ENCODE data around the gene SPIN4. TPM values are rescaled to one million over a fixed set of nuclear protein-coding genes. Genes with fewer than 3 reads are reported as not detected.
A peak's percentile ranks its signal among the peaks of the same experiment; 100 is the strongest.

SPIN4 gene
- total RNA-seq, result 1 to 10 TPM; 1.2 to 9.2 TPM
- under 1 TPM; 0.68 to 0.98 TPM for polyA plus RNA-seq

DNA sequence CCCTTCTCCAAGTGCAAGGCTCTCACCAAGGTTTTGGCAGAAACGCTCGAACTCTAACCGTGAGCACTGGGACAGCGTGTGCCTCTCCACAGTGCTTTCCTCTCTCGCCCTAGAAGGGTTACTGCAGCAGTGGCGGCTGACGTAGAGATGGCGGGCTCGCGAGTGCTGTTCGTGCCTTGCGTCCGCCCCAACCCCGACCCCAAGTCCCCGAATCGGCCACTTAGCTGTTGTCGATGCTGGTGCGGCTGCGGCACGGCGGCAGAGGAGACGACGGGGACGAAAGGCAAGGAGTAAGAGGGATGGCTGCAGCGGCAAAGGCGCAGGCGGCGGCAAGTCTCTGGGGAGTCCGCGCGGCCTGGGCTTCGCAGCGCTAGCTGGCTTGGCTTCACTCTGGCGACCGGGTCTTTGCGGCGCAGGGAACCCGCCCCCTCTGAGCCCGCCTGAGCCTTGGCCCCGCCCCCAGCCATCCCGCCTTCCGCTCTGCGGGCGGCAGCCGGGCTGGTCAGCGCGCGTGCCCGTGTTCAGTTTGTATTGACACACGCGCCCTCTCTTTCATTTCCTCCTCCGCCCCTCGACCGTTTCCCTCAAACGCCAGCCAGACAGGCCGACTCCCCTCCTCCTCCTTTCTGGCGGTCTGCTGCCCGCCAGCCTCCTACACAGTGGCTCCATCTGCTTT lies at the start of gene SPIN4:
SPIN4 (minus strand) TSS at position 392 of the 676 bp plus-strand sequence. CDS start 513 bp downstream, outside the sequence.
- no peaks in the 10 kb centered on the region for H3K36me3 ChIP-seq (ENCODE audit: control insufficient read depth in 4 of 4, insufficient read depth in 3 of 4, low read depth in 1 of 4, low read length in 3 of 4)
- H3K27me3 ChIP-seq (ENCODE audit: control insufficient read depth in 4 of 4, insufficient read depth in 4 of 4, low read length in 3 of 4), result peaks cover 0 to 3% (median 0%) of the 10 kb centered on the region in 4 donors
- under 1% methylated on average over 58 of the region's 58 CpGs for WGBS
- H3K4me1 ChIP-seq (ENCODE audit: control insufficient read depth in 4 of 4, insufficient read depth in 4 of 4, low read length in 3 of 4), result peaks cover 0 to 7% (median 5%) of the 10 kb centered on the region in 4 donors
- DNase-seq (ENCODE audit: low spot score), result peak; percentile 87
- H3K9me3 ChIP-seq (ENCODE audit: control insufficient read depth in 4 of 4, low read length in 3 of 4), result no peaks in the 10 kb centered on the region
- peak within 1 kb of the TSS; percentile 45 to 47 for H3K9ac ChIP-seq (ENCODE audit: low read depth in 1 of 2, low read length in 2 of 2)
- peak; percentile 20 for TF ChIP-seq TAF1 (conservative IDR thresholded peaks at IDR 0.05)
- peak in 1 of 2 donors; percentile 46 for TF ChIP-seq GABPA (IDR thresholded peaks at IDR 0.05 in 1 of 2, conservative IDR thresholded peaks at IDR 0.05 in 1 of 2)
- TF ChIP-seq NR2F2 (IDR thresholded peaks at IDR 0.05), result no peak
- TF ChIP-seq SP1 (IDR thresholded peaks at IDR 0.05), result peak; percentile 39
- TF ChIP-seq, protein P1, sequence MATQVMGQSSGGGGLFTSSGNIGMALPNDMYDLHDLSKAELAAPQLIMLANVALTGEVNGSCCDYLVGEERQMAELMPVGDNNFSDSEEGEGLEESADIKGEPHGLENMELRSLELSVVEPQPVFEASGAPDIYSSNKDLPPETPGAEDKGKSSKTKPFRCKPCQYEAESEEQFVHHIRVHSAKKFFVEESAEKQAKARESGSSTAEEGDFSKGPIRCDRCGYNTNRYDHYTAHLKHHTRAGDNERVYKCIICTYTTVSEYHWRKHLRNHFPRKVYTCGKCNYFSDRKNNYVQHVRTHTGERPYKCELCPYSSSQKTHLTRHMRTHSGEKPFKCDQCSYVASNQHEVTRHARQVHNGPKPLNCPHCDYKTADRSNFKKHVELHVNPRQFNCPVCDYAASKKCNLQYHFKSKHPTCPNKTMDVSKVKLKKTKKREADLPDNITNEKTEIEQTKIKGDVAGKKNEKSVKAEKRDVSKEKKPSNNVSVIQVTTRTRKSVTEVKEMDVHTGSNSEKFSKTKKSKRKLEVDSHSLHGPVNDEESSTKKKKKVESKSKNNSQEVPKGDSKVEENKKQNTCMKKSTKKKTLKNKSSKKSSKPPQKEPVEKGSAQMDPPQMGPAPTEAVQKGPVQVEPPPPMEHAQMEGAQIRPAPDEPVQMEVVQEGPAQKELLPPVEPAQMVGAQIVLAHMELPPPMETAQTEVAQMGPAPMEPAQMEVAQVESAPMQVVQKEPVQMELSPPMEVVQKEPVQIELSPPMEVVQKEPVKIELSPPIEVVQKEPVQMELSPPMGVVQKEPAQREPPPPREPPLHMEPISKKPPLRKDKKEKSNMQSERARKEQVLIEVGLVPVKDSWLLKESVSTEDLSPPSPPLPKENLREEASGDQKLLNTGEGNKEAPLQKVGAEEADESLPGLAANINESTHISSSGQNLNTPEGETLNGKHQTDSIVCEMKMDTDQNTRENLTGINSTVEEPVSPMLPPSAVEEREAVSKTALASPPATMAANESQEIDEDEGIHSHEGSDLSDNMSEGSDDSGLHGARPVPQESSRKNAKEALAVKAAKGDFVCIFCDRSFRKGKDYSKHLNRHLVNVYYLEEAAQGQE (IDR thresholded peaks at IDR 0.05), result peak; percentile 36
- TF ChIP-seq FOXA2 (IDR thresholded peaks at IDR 0.05), result peak; percentile 51
- no peak for TF ChIP-seq JUND (IDR thresholded peaks at IDR 0.05)
- TF ChIP-seq RAD21 (IDR thresholded peaks at IDR 0.05), result peak in 1 of 2 donors; percentile 28
- no peak for TF ChIP-seq RXRA (IDR thresholded peaks at IDR 0.05)
- peak within 1 kb of the TSS; percentile 75 to 79 (median 77) for H3K4me3 ChIP-seq (ENCODE audit: low read depth in 1 of 3, low read length in 3 of 3)
- H3K27ac ChIP-seq (ENCODE audit: low read depth in 1 of 2, low read length in 2 of 2), result peak within 1 kb of the TSS; percentile 75 to 78

GRCh38 chrX:63400340-63400739 lies 49.2 kb upstream of the SPIN4 start:
- no peak for DNase-seq (ENCODE audit: low spot score)
- no peaks in the 10 kb centered on the region for H3K27me3 ChIP-seq (ENCODE audit: control insufficient read depth in 4 of 4, insufficient read depth in 4 of 4, low read length in 3 of 4)
- H3K36me3 ChIP-seq (ENCODE audit: control insufficient read depth in 4 of 4, insufficient read depth in 3 of 4, low read depth in 1 of 4, low read length in 3 of 4), result no peaks in the 10 kb centered on the region
- H3K4me3 ChIP-seq (ENCODE audit: low read depth in 1 of 3, low read length in 3 of 3), result no peak overlapping the region
- H3K9me3 ChIP-seq (ENCODE audit: control insufficient read depth in 4 of 4, low read length in 3 of 4), result no peaks in the 10 kb centered on the region
- no peak overlapping the region for H3K27ac ChIP-seq (ENCODE audit: low read depth in 1 of 2, low read length in 2 of 2)
- H3K9ac ChIP-seq (ENCODE audit: low read depth in 1 of 2, low read length in 2 of 2), result no peak overlapping the region
- H3K4me1 ChIP-seq (ENCODE audit: control insufficient read depth in 4 of 4, insufficient read depth in 4 of 4, low read length in 3 of 4), result no peaks in the 10 kb centered on the region
- TF ChIP-seq ZBTB33 (IDR thresholded peaks at IDR 0.05) (no peak), YY1 (IDR thresholded peaks at IDR 0.05) (no peak), HNF4G (IDR thresholded peaks at IDR 0.05) (no peak), TAF1 (conservative IDR thresholded peaks at IDR 0.05) (no peak), SP1 (IDR thresholded peaks at IDR 0.05) (no peak), JUND (IDR thresholded peaks at IDR 0.05) (no peak), CTCF (IDR thresholded peaks at IDR 0.05; ENCODE audit: low read depth, low read length, missing input control) (no peak), EGR1 (IDR thresholded peaks at IDR 0.05; ENCODE audit: low read depth in 2 of 2) (no peak), RXRA (IDR thresholded peaks at IDR 0.05) (no peak)
- TF ChIP-seq, protein P2, sequence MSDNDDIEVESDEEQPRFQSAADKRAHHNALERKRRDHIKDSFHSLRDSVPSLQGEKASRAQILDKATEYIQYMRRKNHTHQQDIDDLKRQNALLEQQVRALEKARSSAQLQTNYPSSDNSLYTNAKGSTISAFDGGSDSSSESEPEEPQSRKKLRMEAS (IDR thresholded peaks at IDR 0.05), result no peak
- TF ChIP-seq, protein P1 (IDR thresholded peaks at IDR 0.05), result no peak
